NB4 (cell line): Measurements from ENCODE around the gene DYSF.

Experiments
- POLR2A ChIP-seq: IDR thresholded peaks from 2 replicates; pipeline ENCODE4 v1.6.1; 2011; ENCODE audit warnings: mild to moderate bottlenecking; ENCODE audit not compliant: insufficient read length; ENCODE audit errors: extremely low read depth
- TF ChIP-seq, protein P1 (sequence below): IDR thresholded peaks from one replicate; pipeline ENCODE4 v1.5.1; 2012; ENCODE audit warnings: low read depth, low read length
- TF ChIP-seq, protein P2 (sequence below): IDR thresholded peaks from 2 replicates; pipeline ENCODE4 v1.6.1; 2011; ENCODE audit warnings: low read depth, low read length

DNA sequence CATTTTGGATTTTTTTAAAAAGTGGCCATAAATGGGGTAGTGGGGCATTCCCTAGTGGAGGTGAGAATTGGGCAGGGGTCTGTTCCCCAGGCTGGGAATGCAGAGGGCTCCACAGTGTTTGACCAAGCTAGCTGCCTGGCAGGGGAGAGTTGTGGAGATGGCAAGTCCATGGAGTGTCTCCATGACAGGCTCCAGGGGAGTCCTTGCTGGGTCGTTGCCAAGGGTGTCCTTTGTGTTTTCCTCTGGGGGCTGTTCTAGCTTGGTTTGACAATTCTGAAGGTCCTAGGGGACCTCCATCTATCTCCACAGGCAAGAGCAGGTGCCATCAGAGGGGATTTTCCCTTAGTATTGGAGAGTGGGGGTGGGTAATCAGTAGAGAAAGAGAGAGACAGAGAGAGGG is 265.3 kb downstream of the DYSF start:
- no peak for TF ChIP-seq POLR2A
- TF ChIP-seq, protein P1, sequence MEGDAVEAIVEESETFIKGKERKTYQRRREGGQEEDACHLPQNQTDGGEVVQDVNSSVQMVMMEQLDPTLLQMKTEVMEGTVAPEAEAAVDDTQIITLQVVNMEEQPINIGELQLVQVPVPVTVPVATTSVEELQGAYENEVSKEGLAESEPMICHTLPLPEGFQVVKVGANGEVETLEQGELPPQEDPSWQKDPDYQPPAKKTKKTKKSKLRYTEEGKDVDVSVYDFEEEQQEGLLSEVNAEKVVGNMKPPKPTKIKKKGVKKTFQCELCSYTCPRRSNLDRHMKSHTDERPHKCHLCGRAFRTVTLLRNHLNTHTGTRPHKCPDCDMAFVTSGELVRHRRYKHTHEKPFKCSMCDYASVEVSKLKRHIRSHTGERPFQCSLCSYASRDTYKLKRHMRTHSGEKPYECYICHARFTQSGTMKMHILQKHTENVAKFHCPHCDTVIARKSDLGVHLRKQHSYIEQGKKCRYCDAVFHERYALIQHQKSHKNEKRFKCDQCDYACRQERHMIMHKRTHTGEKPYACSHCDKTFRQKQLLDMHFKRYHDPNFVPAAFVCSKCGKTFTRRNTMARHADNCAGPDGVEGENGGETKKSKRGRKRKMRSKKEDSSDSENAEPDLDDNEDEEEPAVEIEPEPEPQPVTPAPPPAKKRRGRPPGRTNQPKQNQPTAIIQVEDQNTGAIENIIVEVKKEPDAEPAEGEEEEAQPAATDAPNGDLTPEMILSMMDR: no peak
- TF ChIP-seq, protein P2, sequence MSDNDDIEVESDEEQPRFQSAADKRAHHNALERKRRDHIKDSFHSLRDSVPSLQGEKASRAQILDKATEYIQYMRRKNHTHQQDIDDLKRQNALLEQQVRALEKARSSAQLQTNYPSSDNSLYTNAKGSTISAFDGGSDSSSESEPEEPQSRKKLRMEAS: no peak
